ENCODE measurements around the gene ADGRD1.

The ADGRD1 gene

DNA sequence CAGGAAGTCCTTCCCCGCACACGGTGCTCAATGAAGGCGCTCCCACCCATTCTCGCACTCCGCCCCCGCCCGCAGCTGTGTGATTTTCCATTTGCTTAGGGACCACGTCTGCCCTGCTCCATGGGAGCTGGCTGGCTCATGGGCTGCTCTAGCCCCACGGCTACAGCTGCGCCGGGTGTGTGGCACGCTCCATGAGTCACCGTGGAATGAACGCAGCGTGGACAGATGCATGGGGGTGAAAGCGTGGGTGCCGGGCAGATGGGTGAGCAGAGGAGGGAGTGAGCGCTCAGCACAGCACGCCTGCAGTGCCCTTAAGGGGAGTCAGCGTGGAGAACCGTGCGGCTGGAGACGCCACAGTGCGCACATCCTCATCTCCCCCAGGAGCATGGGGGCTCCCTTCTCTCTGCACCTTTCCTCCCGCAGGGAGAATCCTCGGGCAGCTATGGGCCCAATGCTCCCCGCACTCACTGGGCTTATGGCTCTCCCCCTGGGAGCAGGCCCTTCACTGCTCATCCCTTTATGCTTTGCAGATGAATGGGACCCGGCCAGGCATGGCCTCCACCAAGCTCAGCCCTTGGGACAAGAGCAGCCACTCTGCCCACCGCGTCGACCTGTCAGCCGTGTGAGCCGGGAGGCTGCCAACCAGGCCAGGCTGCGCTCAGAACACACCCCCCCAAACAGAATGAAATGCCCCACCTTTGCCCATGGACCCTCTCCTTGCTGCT, 185.1 kb downstream of the ADGRD1 start:
- no peak for TF ChIP-seq CTCF (IDR thresholded peaks at IDR 0.05; ENCODE audit: low read length, missing control alignments)
- no peak for DNase-seq (ENCODE audit: low read depth)
- H3K4me3 ChIP-seq (replicated peaks; ENCODE audit: low read depth, low read length), result no peak overlapping the region

DNA sequence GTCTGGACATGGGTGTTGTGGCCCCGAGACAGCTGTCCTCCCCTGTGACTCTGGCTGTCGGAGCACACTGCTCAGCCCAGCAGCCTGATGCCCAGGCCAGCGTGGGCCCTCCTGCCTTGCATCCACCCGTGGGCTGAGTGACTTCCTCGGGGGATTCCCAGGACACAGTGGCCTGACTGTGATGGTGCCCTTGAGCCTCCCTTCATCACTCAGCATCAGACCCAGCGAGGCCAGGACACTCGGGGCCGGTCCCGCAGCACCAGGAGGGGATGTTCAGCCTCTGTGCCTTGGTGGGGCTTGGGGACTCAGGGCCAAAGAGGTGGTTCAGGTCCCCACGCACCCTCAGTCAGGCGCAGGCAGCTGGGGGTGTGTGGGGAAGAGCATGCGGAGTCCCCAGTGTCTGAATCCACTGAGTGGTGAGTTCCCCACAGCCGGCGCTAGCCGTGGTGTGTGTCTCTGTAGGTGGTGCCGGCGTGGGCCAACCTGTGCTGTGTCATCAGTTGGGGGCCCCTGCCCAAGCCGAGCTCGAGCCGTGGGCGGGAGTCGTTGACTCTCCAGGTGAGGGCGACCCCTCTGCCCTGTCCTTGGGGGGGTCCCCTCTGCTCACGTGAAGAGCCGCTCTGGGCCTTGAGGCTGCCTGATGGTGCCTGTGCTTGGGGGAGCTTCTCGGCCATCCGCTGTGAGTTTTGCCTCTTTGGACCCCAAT, 185.8 kb downstream of the ADGRD1 start:
- no peak for DNase-seq (ENCODE audit: low read depth)
- no peak for TF ChIP-seq CTCF (IDR thresholded peaks at IDR 0.05; ENCODE audit: low read length, missing control alignments)
- no peak overlapping the region for H3K4me3 ChIP-seq (replicated peaks; ENCODE audit: low read depth, low read length)

GRCh38 chr12:131140069-131140435, 186.3 kb downstream of the ADGRD1 start:
- no peak for TF ChIP-seq CTCF (IDR thresholded peaks at IDR 0.05; ENCODE audit: low read length, missing control alignments)
- DNase-seq (ENCODE audit: low read depth), result no peak
- no peak overlapping the region for H3K4me3 ChIP-seq (replicated peaks; ENCODE audit: low read depth, low read length)

DNA sequence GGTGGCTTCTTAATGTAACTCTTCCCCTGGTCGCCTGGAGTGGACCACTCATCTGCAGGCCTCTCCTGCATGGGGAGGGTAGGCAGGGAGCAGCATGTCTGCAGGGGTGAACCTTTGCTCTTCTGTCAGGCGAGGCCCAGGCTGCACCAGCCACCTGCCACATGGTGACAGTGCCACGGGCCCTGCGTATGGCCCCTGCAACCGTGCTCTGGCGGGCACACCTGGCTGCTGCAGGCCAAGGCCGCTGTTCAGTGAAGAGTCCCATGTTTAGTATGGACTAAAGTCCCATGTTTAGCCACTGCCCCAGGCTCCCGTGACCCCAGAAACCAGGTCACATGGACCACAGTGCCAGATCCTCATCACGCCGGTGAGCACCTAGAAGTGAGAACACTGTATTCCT, 187.0 kb downstream of the ADGRD1 start:
- TF ChIP-seq CTCF (IDR thresholded peaks at IDR 0.05; ENCODE audit: low read length, missing control alignments), result no peak
- DNase-seq (ENCODE audit: low read depth), result no peak
- H3K4me3 ChIP-seq (replicated peaks; ENCODE audit: low read depth, low read length), result no peak overlapping the region

GRCh38 chr12:131141514-131141913, 187.8 kb downstream of the ADGRD1 start:
- TF ChIP-seq CTCF (IDR thresholded peaks at IDR 0.05; ENCODE audit: low read length, missing control alignments), result no peak

GRCh38 chr12:131142891-131143657, 189.4 kb downstream of the ADGRD1 start:
- no peak for TF ChIP-seq CTCF (IDR thresholded peaks at IDR 0.05; ENCODE audit: low read length, missing control alignments)
- no peak overlapping the region for H3K4me3 ChIP-seq (replicated peaks; ENCODE audit: low read depth, low read length)
- DNase-seq (ENCODE audit: low read depth), result no peak

More at GRCh38 chr12:131141514-131141913, 187.8 kb downstream of the ADGRD1 start:
- H3K4me3 ChIP-seq (replicated peaks; ENCODE audit: low read depth, low read length), result no peak overlapping the region
- no peak for DNase-seq (ENCODE audit: low read depth)

All from fibroblast of pulmonary artery (primary cell).